Measurements from ENCODE around the gene ABCD1. TPM values are rescaled to one million over a fixed set of nuclear protein-coding genes. Genes with fewer than 3 reads are reported as not detected.

ABCD1 gene
- total and polyA plus RNA-seq, 4 donors = 4.0 to 10.8 (median 7.6) TPM

DNA sequence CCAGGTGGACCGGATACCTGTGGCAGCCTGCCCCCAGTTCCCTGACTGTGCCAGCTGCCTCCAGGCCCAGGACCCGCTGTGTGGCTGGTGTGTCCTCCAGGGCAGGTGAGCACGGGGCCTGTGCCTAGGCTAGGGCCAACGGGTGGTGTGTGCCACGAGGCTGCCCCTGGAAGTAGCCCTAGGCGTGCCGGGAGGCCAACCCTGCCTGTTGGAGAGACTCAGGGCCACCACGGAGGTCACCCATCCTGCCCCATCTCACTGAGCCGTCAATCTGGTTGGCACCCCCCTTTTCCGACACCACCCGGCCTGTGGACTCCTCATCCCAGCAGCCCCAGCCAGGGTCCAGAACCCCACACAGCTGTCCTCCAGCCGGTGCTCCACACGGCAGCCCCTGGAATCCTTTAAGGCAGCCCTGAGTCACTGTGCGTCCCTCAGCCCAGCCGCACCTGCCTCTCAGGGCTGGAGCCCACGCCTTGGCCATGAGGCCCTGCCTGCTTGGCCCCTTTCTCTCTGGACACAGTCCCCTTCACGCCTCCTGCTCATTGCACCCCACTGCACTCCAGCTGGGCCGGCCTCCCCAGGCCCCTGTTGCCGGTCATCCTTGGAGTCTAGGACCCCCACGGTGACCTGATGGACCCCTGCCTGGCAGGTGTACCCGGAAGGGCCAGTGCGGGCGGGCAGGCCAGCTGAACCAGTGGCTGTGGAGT is 44.7 kb downstream of the ABCD1 start:
- Histone ChIP-seq H3K9me3 (ENCODE audit: control insufficient read depth in 4 of 4, low read length in 3 of 4) (no peaks in the 10 kb centered on the region), H3K36me3 (ENCODE audit: control insufficient read depth in 4 of 4, insufficient read depth in 3 of 4, low read depth in 1 of 4, low read length in 3 of 4) (no peaks in the 10 kb centered on the region), H3K27me3 (ENCODE audit: control insufficient read depth in 4 of 4, insufficient read depth in 4 of 4, low read length in 3 of 4) (no peaks in the 10 kb centered on the region), H3K4me3 (ENCODE audit: low read depth in 1 of 3, low read length in 3 of 3) (no peak overlapping the region), H3K4me1 (ENCODE audit: control insufficient read depth in 4 of 4, insufficient read depth in 4 of 4, low read length in 3 of 4) (no peaks in the 10 kb centered on the region), H3K27ac (ENCODE audit: low read depth in 1 of 2, low read length in 2 of 2) (no peak overlapping the region), H3K9ac (ENCODE audit: low read depth in 1 of 2, low read length in 2 of 2) (no peak overlapping the region)
- no peak for DNase-seq (ENCODE audit: low spot score)
- WGBS = 92% methylated on average over 23 of the region's 23 CpGs
- TF ChIP-seq, protein P1, sequence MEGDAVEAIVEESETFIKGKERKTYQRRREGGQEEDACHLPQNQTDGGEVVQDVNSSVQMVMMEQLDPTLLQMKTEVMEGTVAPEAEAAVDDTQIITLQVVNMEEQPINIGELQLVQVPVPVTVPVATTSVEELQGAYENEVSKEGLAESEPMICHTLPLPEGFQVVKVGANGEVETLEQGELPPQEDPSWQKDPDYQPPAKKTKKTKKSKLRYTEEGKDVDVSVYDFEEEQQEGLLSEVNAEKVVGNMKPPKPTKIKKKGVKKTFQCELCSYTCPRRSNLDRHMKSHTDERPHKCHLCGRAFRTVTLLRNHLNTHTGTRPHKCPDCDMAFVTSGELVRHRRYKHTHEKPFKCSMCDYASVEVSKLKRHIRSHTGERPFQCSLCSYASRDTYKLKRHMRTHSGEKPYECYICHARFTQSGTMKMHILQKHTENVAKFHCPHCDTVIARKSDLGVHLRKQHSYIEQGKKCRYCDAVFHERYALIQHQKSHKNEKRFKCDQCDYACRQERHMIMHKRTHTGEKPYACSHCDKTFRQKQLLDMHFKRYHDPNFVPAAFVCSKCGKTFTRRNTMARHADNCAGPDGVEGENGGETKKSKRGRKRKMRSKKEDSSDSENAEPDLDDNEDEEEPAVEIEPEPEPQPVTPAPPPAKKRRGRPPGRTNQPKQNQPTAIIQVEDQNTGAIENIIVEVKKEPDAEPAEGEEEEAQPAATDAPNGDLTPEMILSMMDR (IDR thresholded peaks at IDR 0.05; ENCODE audit: low read depth, low read length, missing input control) = no peak
- TF ChIP-seq FOXA2 (IDR thresholded peaks at IDR 0.05) = no peak
- no peak for TF ChIP-seq ZBTB33 (IDR thresholded peaks at IDR 0.05)

- Histone ChIP-seq H3K4me3 (ENCODE audit: low read depth in 1 of 3, low read length in 3 of 3) (no peak overlapping the region), H3K27ac (ENCODE audit: low read depth in 1 of 2, low read length in 2 of 2) (no peak overlapping the region), H3K4me1 (ENCODE audit: control insufficient read depth in 4 of 4, insufficient read depth in 4 of 4, low read length in 3 of 4) (no peaks in the 10 kb centered on the region), H3K36me3 (ENCODE audit: control insufficient read depth in 4 of 4, insufficient read depth in 3 of 4, low read depth in 1 of 4, low read length in 3 of 4) (no peaks in the 10 kb centered on the region), H3K9ac (ENCODE audit: low read depth in 1 of 2, low read length in 2 of 2) (no peak overlapping the region), H3K27me3 (ENCODE audit: control insufficient read depth in 4 of 4, insufficient read depth in 4 of 4, low read length in 3 of 4) (no peaks in the 10 kb centered on the region), H3K9me3 (ENCODE audit: control insufficient read depth in 4 of 4, low read length in 3 of 4) (no peaks in the 10 kb centered on the region)
- no peak for DNase-seq (ENCODE audit: low spot score)
- WGBS = 89% methylated on average over 25 of the region's 25 CpGs
- TF ChIP-seq, protein P1 (IDR thresholded peaks at IDR 0.05; ENCODE audit: low read depth, low read length, missing input control) = no peak
- TF ChIP-seq HNF4A (conservative IDR thresholded peaks at IDR 0.05) = no peak
- TF ChIP-seq REST (IDR thresholded peaks at IDR 0.05) = no peak
- no peak for TF ChIP-seq JUND (IDR thresholded peaks at IDR 0.05)
- no peak for TF ChIP-seq GABPA (IDR thresholded peaks at IDR 0.05 in 1 of 2, conservative IDR thresholded peaks at IDR 0.05 in 1 of 2)
- no peak for TF ChIP-seq ATF3 (IDR thresholded peaks at IDR 0.05)
- TF ChIP-seq FOXA2 (IDR thresholded peaks at IDR 0.05) = no peak
Measured at GRCh38 chrX:153769865-153770600, 45.4 kb downstream of the ABCD1 start.

All from liver (tissue), 9 donors.